BJ (cell line): ENCODE results near the gene SFI1. TPM values are rescaled to one million over a fixed set of nuclear protein-coding genes. Genes with fewer than 3 reads are reported as not detected.
"Not testable (repeated sequence)": the region's sequence is repeated elsewhere in the genome, so short reads cannot be mapped to it uniquely, and the experiment has no call there.

Experiments used
- CTCF ChIA-PET: fragments of 350-600 bp; formaldehyde crosslinking; extraction: SDS; loops from one replicate; lab custom pipeline; 2021; ENCODE audit warnings: antibody characterized with exemption, inconsistent platforms; lab: Yijun Ruan, JAX
- POLR2A ChIA-PET: fragments of 300-600 bp; sonication (Branson Sonifier 250); formaldehyde crosslinking; extraction: SDS; loops from one replicate; lab custom pipeline; 2021; ENCODE audit warnings: antibody characterized with exemption; lab: Charles Lee
- DNase-seq: peaks from one replicate; pipeline ENCODE4 v3.0.0-alpha.2; 2011; ENCODE audit warnings: low read depth
- H3K27me3 ChIP-seq: 2 replicates; pipeline ENCODE4 v1.6.0; 2011; ENCODE audit warnings: low read length; ENCODE audit not compliant: control insufficient read depth, insufficient read depth
- H3K36me3 ChIP-seq: 2 replicates; pipeline ENCODE4 v1.5.1; 2011; ENCODE audit warnings: low read length; ENCODE audit not compliant: control insufficient read depth, insufficient read depth
- H3K4me3 ChIP-seq: 2 replicates; pipeline ENCODE4 v1.5.1; 2011; ENCODE audit warnings: low read depth, mild to moderate bottlenecking, control low read depth, low read length
- CTCF ChIP-seq: IDR thresholded peaks from 2 replicates; pipeline ENCODE4 v1.5.1; 2011; ENCODE audit warnings: low read depth, mild to moderate bottlenecking, control low read depth, inconsistent platforms, low read length, moderate library complexity; ENCODE audit not compliant: insufficient read depth
- polyA plus RNA-seq: library from polyadenylated mRNA; depleted of rRNA; stranded (reverse); fragments of >200 nt; gene quantifications from 2 replicates; pipeline ENCODE4 v1.2.3, GENCODE V29; 2011

SFI1 gene
- polyA plus RNA-seq, 1 experiment, result 7.1 TPM

- ChIA-PET CTCF (no interaction called here), POLR2A (no interaction called here)
- peaks cover 7% of the 10 kb centered on the region for H3K36me3 ChIP-seq
- H3K4me3 ChIP-seq, result no peak overlapping the region
- TF ChIP-seq CTCF, result no peak
- DNase-seq, result no peak
- no peaks in the 10 kb centered on the region for H3K27me3 ChIP-seq
Measured at GRCh38 chr22:31477329-31477728, 19.0 kb upstream of the SFI1 start.

GRCh38 chr22:31481129-31481528 is 15.2 kb upstream of the SFI1 start:
- POLR2A ChIA-PET, result no interaction called here
- Histone ChIP-seq H3K36me3 (peaks cover 9% of the 10 kb centered on the region), H3K27me3 (no peaks in the 10 kb centered on the region), H3K4me3 (no peak overlapping the region)
- DNase-seq, result no peak
- CTCF ChIA-PET, result interaction anchor here (0.7 kb wide), 1 partner anchor 182 kb away, joined by 4 read pairs; no protein-coding TSS in a partner anchor
- no peak for TF ChIP-seq CTCF

- POLR2A ChIA-PET, CTCF ChIA-PET, H3K4me3 ChIP-seq, DNase-seq, H3K27me3 ChIP-seq: not testable (repeated sequence)
- H3K36me3 ChIP-seq, result peaks cover 11% of the 10 kb centered on the region
Measured at GRCh38 chr22:31482470-31482869, 13.9 kb upstream of the SFI1 start.

GRCh38 chr22:31486369-31486768 is 10.0 kb upstream of the SFI1 start:
- DNase-seq, H3K27me3 ChIP-seq, CTCF ChIA-PET, H3K36me3 ChIP-seq, H3K4me3 ChIP-seq: not testable (repeated sequence)
- POLR2A ChIA-PET, result interaction anchor here (0.7 kb wide), 1 partner anchor 72 kb away, joined by 3 read pairs; no protein-coding TSS in a partner anchor

GRCh38 chr22:31486951-31487350 is 9.4 kb upstream of the SFI1 start:
- ChIA-PET POLR2A (interaction anchor here (0.7 kb wide), 1 partner anchor 72 kb away, joined by 3 read pairs; no protein-coding TSS in a partner anchor), CTCF (no interaction called here)
- Histone ChIP-seq H3K27me3 (no peaks in the 10 kb centered on the region), H3K4me3 (no peak overlapping the region), H3K36me3 (peaks cover 4% of the 10 kb centered on the region; the same call in 1 of the 2 replicates)
- no peak for DNase-seq
- no peak for TF ChIP-seq CTCF

GRCh38 chr22:31488346-31488883 is 7.9 kb upstream of the SFI1 start:
- no peak for TF ChIP-seq CTCF
- ChIA-PET POLR2A (no interaction called here), CTCF (interaction anchor here (0.9 kb wide), 1 partner anchor 37 kb away, joined by 3 read pairs; no protein-coding TSS in a partner anchor)
- H3K36me3 ChIP-seq, result peaks cover 4% of the 10 kb centered on the region; the same call in 1 of the 2 replicates
- no peaks in the 10 kb centered on the region for H3K27me3 ChIP-seq
- peak overlapping the region; percentile 92 for H3K4me3 ChIP-seq
- no peak for DNase-seq
